GM21528 (cell line): ENCODE measurements around the gene KIF6.

Experiments used
- ATAC-seq: cut with Tn5 transposase; IDR thresholded peaks from one replicate; pipeline ENCODE4 v1.9.1; 2021; ENCODE audit warnings: mild to moderate bottlenecking, moderate library complexity; ENCODE audit not compliant: unreplicated experiment, low FRiP score

Gene KIF6

GRCh38 chr6:39362487-39362865 lies 362.7 kb downstream of the KIF6 start:
- no peak for ATAC-seq

GRCh38 chr6:39361657-39362486 lies 363.3 kb downstream of the KIF6 start:
- no peak for ATAC-seq

GRCh38 chr6:39360378-39360777 lies 364.8 kb downstream of the KIF6 start:
- ATAC-seq: no peak

GRCh38 chr6:39357998-39358686 lies 367.1 kb downstream of the KIF6 start:
- ATAC-seq: no peak

DNA sequence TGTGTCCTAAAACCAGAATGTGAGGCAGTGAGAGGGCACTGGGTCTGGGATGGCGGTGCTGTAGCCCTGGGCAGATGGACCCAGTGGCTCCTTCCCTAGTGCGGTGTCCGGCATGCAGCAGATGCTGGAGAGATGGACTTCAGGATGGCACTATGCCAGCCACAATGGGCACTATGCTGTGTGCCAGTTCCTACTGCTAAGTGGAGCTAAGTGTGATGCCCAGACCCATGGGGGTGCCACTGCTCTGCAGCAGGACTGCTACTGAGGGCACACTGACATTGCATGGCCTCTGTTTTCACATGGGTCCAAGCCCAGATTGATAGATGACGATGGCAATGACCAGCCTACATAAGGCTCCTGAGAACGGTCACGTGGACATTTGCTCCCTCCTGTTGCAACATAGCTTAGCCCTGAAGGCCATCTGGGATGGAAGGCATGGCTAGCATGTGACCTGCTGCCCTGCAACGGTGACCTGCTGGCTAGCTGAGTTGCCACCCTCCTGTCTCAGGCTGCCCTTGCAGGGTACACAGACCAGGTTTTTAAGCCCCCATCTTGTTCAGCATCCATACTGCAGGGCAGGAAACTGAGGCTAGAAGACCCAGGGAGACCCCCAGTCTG lies 371.4 kb downstream of the KIF6 start:
- ATAC-seq: no peak

- no peak for ATAC-seq
These were observed 374.3 kb downstream of the KIF6 start for GRCh38 chr6:39350723-39351505.

GRCh38 chr6:39348740-39349139 lies 376.5 kb downstream of the KIF6 start:
- ATAC-seq: no peak

DNA sequence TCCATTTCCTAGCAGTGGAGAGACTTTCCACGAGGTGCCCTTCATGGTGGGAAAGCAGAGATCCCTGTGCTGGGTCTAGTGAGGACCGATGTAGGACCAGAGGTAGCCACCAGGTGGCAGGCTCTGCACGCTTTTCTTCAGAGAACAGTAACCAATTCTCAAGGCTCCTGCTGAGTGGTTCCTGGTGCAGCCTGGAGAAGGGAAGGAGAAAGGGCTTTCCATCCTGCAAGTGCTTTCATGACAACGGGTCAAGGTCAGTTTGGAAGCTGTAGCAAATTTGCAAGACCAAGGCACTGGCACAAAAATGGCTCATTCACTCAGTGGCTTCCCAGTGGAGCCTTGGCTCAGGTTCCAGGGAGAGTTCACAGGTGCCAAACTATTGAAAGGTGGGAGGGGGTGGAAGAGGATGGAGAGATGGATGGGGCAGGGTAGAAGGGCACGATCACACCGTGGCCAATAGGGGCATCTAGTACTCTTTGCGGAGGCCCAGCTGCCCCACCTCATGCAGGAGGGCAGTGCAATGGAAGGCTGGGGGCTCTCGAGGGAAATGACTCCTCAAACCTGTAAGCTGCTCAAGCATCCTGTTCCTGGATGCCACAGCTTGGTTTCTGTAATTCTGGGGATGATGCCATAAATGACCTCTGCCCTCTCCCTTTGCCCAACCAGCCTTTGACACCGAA lies 377.2 kb downstream of the KIF6 start:
- ATAC-seq: no peak

GRCh38 chr6:39347206-39347605 lies 378.0 kb downstream of the KIF6 start:
- ATAC-seq: no peak

GRCh38 chr6:39344821-39345280 lies 380.4 kb downstream of the KIF6 start:
- no peak for ATAC-seq

- no peak for ATAC-seq
These were observed 381.8 kb downstream of the KIF6 start for GRCh38 chr6:39343396-39343870.

DNA sequence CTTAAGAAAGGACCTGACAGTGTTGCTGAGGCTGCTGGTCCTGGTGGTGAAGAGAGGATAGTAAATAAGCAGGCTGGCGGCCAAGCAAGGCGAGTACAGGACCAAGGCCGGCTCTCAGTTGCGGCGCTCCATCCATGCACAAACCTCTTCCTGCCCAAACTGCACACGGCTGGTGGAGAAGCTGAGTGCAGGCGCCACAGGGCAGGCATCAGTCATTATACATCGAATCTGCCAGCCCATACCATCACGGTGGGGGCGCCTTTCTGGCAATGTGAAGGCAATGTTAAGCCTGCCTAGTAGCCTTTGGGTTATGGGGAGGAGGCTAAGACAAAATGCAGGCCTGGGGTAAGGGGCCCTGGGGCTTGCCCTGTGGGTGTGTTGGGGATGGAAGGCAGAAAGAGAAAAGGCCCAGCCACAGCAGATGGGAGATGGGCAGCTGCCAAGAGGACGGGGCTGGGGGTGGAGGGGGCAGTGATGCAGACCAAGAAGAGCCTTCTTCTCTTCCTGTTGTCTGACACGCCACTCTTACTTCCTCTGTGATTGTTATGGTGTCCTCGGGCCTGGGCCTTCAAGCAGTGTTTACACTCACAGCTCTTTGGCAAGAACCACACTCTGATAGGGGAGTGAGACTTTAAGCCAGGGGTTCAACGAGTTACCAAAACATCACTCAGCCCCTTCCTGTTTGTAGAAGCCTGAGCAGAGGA lies 382.4 kb downstream of the KIF6 start:
- no peak for ATAC-seq

- no peak for ATAC-seq
These were observed 383.3 kb downstream of the KIF6 start for GRCh38 chr6:39341937-39342336.

GRCh38 chr6:39341352-39341751 lies 383.9 kb downstream of the KIF6 start:
- ATAC-seq: no peak

- no peak for ATAC-seq
These were observed 385.2 kb downstream of the KIF6 start for GRCh38 chr6:39339868-39340550.

DNA sequence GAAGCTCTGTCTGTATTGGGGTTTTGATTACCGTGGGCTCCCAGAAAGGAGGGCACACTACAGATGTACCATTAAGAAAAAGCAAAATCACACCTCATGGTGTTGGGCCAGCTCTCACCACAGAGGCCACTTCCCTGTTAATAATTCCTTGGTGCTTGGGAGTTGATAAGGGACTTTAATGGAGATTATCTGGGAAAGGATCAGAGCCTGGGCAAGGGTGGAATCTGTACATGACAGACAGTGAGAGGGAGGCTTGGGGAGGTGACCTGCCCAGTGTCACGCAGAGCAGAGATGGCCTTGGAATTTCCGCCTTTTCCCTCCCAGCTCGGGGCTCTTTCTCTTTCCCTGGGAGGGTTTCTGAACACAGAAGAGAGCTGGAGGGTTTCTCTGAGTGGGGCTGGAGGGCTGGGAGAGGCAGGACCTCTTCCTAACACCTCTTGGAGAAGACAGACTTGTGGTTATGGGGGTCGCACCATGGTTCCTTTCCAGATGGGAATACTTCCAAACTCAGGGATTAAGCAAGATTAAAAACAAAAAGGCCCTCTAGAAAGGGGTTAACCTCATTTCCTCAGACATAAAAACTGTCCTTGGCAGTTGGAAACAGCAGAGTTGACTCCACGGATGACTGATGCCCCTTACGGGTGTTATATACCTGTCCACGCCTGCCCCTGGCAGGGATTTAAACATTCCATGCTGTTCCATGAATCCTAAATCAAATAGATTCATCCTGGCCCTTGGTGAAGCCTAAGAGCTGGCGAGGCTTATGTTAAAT lies 385.9 kb downstream of the KIF6 start:
- ATAC-seq: no peak

DNA sequence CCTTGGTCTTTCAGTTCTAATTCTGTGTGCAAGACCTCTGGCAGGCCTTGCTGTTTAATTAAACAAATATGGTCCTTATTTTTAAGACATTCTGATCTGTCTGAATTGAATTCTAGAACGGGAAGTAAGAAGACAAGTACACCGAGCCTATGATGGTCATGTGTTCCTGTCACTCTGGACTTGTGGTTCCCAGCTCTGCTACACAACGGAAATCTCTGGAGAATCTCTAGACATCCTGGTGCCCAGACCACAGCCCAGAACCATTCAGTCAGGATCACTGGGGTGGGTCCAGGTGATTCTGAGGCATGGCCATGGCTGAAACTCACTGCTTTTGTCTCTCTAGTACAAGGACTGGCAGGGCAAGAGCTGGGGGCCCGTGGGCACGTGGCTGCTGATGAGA lies 386.8 kb downstream of the KIF6 start:
- no peak for ATAC-seq
